K562 (cell line): ENCODE measurements around the gene C17orf75. TPM values are rescaled to one million over a fixed set of nuclear protein-coding genes. Genes with fewer than 3 reads are reported as not detected.

ENCODE experiments used
- ATAC-seq: fragments of 200-7000 bp; cut with Tn5 transposase; 3 replicates; pipeline ENCODE4 v1.9.1; 2020; ENCODE audit warnings: moderate library complexity
- BruUV-seq: library from RNA; stranded (reverse); fragments of 400-500 nt; replicated peaks from 2 replicates; lab custom pipeline; 2021; lab: Mats Ljungman, UMichigan
- CTCF ChIA-PET: fragments of 300-600 bp; formaldehyde crosslinking; extraction: SDS; loops from one replicate; lab custom pipeline; 2021; ENCODE audit warnings: low intra/inter-chr PET ratio; lab: Yijun Ruan, JAX
- POLR2A ChIA-PET: fragments of 300-600, 350-650 bp; sonication (Branson Sonifier 250); formaldehyde crosslinking; extraction: SDS; loops from one replicate; lab custom pipeline; 2021; ENCODE audit warnings: antibody characterized with exemption, inconsistent platforms; lab: Yijun Ruan, JAX
- DNase-seq, 4 experiments: peaks; one replicate each; pipeline versions ENCODE4 v3.0.0 to v3.0.0-alpha.2; 2011 to 2018; ENCODE audit warnings: low spot score in 3 of 4, mixed read lengths in 3 of 4; ENCODE audit errors: extremely low read depth in 1 of 4
- FAIRE-seq: peaks from 2 replicates; lab custom pipeline; 2011; peaks lifted over from hg19 to GRCh38; lab: Jason Lieb, UNC
- H2AFZ ChIP-seq: 2 replicates; pipeline ENCODE4 v1.6.0; 2011; ENCODE audit warnings: low read depth, low read length, control low read depth, inconsistent platforms
- H3K27ac ChIP-seq: fragments of 200-600 bp; 3 replicates; pipeline ENCODE4 v1.8.0; 2011; ENCODE audit warnings: low read depth, mild to moderate bottlenecking, control low read depth, inconsistent platforms, low read length, moderate library complexity, mixed read lengths; ENCODE audit errors: extremely low read depth
- H3K27me3 ChIP-seq, 2 experiments: fragments of 300-600 bp in 1 of 2; 2 replicates in 1 of 2; 3 replicates in 1 of 2; pipeline versions ENCODE4 v1.6.0 to v1.8.0; 2011; ENCODE audit warnings: inconsistent platforms in 2 of 2, low read length in 2 of 2, mild to moderate bottlenecking in 1 of 2, mixed read lengths in 1 of 2, moderate library complexity in 1 of 2; ENCODE audit not compliant: control insufficient read depth in 2 of 2, insufficient read depth in 2 of 2
- H3K36me3 ChIP-seq: fragments of 300-600 bp; 3 replicates; pipeline ENCODE4 v1.8.0; 2011; ENCODE audit warnings: mild to moderate bottlenecking, low read length, inconsistent platforms; ENCODE audit not compliant: control insufficient read depth, insufficient read depth
- H3K4me1 ChIP-seq, 2 experiments: fragments of 200-600 bp in 1 of 2; replicated peaks in 1 of 2; 2 replicates in 1 of 2; 3 replicates in 1 of 2; pipeline versions ENCODE4 v1.5.1 to v1.8.0; 2011; ENCODE audit warnings: inconsistent platforms in 2 of 2, low read length in 2 of 2, mild to moderate bottlenecking in 1 of 2, mixed read lengths in 1 of 2, moderate library complexity in 1 of 2; ENCODE audit not compliant: control insufficient read depth in 2 of 2, insufficient read depth in 2 of 2
- H3K4me2 ChIP-seq: 2 replicates; pipeline ENCODE4 v1.6.1; 2011; ENCODE audit warnings: low read length, control low read depth, inconsistent platforms, mixed read lengths; ENCODE audit not compliant: insufficient read depth
- H3K4me3 ChIP-seq: fragments of 200-600 bp; sonication (generic), shearing (Covaris generic); 2 replicates; pipeline ENCODE4 v1.5.1; 2016; ENCODE audit warnings: control low read depth, inconsistent platforms
- H3K79me2 ChIP-seq: fragments of 200-600 bp; 3 replicates; pipeline ENCODE4 v1.8.0; 2011; ENCODE audit warnings: low read length, inconsistent platforms; ENCODE audit not compliant: control insufficient read depth, insufficient read depth
- H3K9ac ChIP-seq, 2 experiments: 2 replicates each; pipeline versions ENCODE4 v1.6.0 to v1.6.1; 2011; ENCODE audit warnings: low read depth in 2 of 2, low read length in 2 of 2, control low read depth in 1 of 2, inconsistent platforms in 1 of 2, mild to moderate bottlenecking in 1 of 2, mixed read lengths in 1 of 2; ENCODE audit not compliant: insufficient read depth in 1 of 2
- H3K9me1 ChIP-seq: one replicate; pipeline ENCODE4 v1.6.0; 2011; ENCODE audit warnings: inconsistent platforms, mild to moderate bottlenecking, low read length, moderate library complexity; ENCODE audit not compliant: control insufficient read depth, insufficient read depth
- H3K9me3 ChIP-seq: replicated peaks from 2 replicates; pipeline ENCODE4 v1.5.1; 2011; ENCODE audit warnings: low read depth, low read length, inconsistent platforms; ENCODE audit not compliant: control insufficient read depth, insufficient read depth
- H4K20me1 ChIP-seq: replicated peaks from 2 replicates; pipeline ENCODE4 v1.6.1; 2011; ENCODE audit warnings: low read length, inconsistent platforms, mixed read lengths; ENCODE audit not compliant: control insufficient read depth, insufficient read depth
- CBX5 ChIP-seq: IDR thresholded peaks from 2 replicates; pipeline ENCODE4 v1.6.1; 2014; ENCODE audit warnings: low read depth, borderline replicate concordance
- CHD4 ChIP-seq: fragments of 200-600 bp; sonication (generic); IDR thresholded peaks from 3 replicates; pipeline ENCODE4 v1.6.1; 2012; ENCODE audit warnings: low read depth, mild to moderate bottlenecking, mixed read lengths, low read length, inconsistent platforms; ENCODE audit not compliant: insufficient read depth, insufficient replicate concordance, poor library complexity, severe bottlenecking
- CSDE1 ChIP-seq, 2 experiments: fragments of 450-650 bp; IDR thresholded peaks; 2 replicates each; pipeline ENCODE4 v1.6.1; 2016; ENCODE audit warnings: mild to moderate bottlenecking in 1 of 2
- FOXJ2 ChIP-seq: fragments of 200-800 bp; sonication (Bioruptor generic); IDR thresholded peaks from 2 replicates; pipeline ENCODE4 v1.6.1; 2016; ENCODE audit warnings: missing genetic modification characterization, missing compliant biosample characterization
- NR0B1 ChIP-seq: fragments of 450-650 bp; IDR thresholded peaks from one replicate; pipeline ENCODE4 v1.6.1; 2018; ENCODE audit warnings: mild to moderate bottlenecking, moderate library complexity; ENCODE audit not compliant: partially characterized antibody
- POLR2AphosphoS5 ChIP-seq: IDR thresholded peaks from 2 replicates; pipeline ENCODE4 v1.6.1; 2011; ENCODE audit warnings: mild to moderate bottlenecking, low read depth, low read length, moderate library complexity; ENCODE audit not compliant: control insufficient read depth, insufficient read depth
- RBM39 ChIP-seq: fragments of 200-400 bp; formaldehyde crosslinking; optimal IDR thresholded peaks from 2 replicates; pipeline ENCODE3; 2018; ENCODE audit warnings: low read depth, low read length
- SMARCB1 ChIP-seq: IDR thresholded peaks from 2 replicates; pipeline ENCODE4 v1.6.1; 2011; ENCODE audit warnings: improper control_type of control experiment, low read depth; ENCODE audit not compliant: insufficient read length
- TEAD1 ChIP-seq, 2 experiments: fragments of 450-650 bp in 1 of 2; sonication (generic) in 1 of 2; formaldehyde crosslinking; IDR thresholded peaks; 2 replicates each; pipeline versions ENCODE4 v1.4.0 to v1.8.0; 2020 to 2022; ENCODE audit warnings: mild to moderate bottlenecking in 2 of 2, missing genetic modification reagents in 1 of 2
- TRIM24 ChIP-seq, 2 experiments: fragments of 450-650 bp; IDR thresholded peaks; 2 replicates each; pipeline ENCODE4 v1.6.1; 2016
- ZKSCAN1 ChIP-seq: fragments of 150-350 bp; IDR thresholded peaks from 2 replicates; pipeline ENCODE4 v1.6.1; 2016; ENCODE audit warnings: low read depth, low read length
- ZNF41 ChIP-seq: fragments of 250-450 bp; sonication (Bioruptor Pico); conservative IDR thresholded peaks from 2 replicates; pipeline ENCODE4 v1.4.0; 2020; ENCODE audit warnings: mild to moderate bottlenecking
- WGBS: fragments of 100-300 bp; shearing (Covaris generic); methylation state at CpG from one replicate; pipeline ENCODE4 v1.1.6; 2016; ENCODE audit warnings: low coverage, mixed read lengths; ENCODE audit not compliant: insufficient coverage; ENCODE audit errors: missing lambda C conversion rate; 5-methylcytosine and 5-hydroxymethylcytosine counted together
- in situ Hi-C: fragments of 300-500 bp; cut with MboI; formaldehyde crosslinking; loops from 4 replicates; pipeline ENCODE4 v1.15.0; 2018; ENCODE audit warnings: inconsistent platforms, mixed read lengths
- intact Hi-C: fragments of 100-400 bp; cut with micrococcal nuclease; formaldehyde crosslinking; loops from 2 replicates; pipeline ENCODE4 v1.14.2; 2022
- polyA plus RNA-seq, 8 experiments: library from polyadenylated mRNA; depleted of rRNA in 4 of 8; stranded (reverse) in 5 of 8; unstranded in 3 of 8; fragments of >200 nt; fragmentation: Nextera tagmentation in 2 of 8; fragmentation: Illumina TruSeq in 1 of 8; extraction: Ambion mirVana in 2 of 8; extraction: Trizol in 1 of 8; gene quantifications; 2 replicates each; pipeline versions ENCODE4 v1.2.1 to v1.2.3, GENCODE V29; 2011 to 2014; ENCODE audit warnings: inconsistent platforms in 1 of 8, missing spikeins in 1 of 8
- total RNA-seq, 7 experiments: library from RNA; depleted of rRNA in 6 of 7; stranded (reverse); fragments of >200 nt in 6 of 7; fragmentation: Illumina TruSeq in 2 of 7; extraction: Trizol in 2 of 7; gene quantifications; 2 replicates each; pipeline versions ENCODE4 v1.2.1 to v1.2.3, GENCODE V29; 2011 to 2021; ENCODE audit warnings: low replicate concordance in 1 of 7

C17orf75 gene
- total and polyA plus RNA-seq, 9 of the 15 experiments (the other 6 are each of a cell fraction or from before 2014, with no cell fraction given) = 15.5 to 55.7 (median 18.5) TPM

GRCh38 chr17:32370426-32370825 lies 28.5 kb upstream of the C17orf75 start:
- H3K4me2 ChIP-seq = no peak overlapping the region
- no peak overlapping the region for H2AFZ ChIP-seq
- H3K9ac ChIP-seq = no peak overlapping the region
- in situ Hi-C loops (no loop called here), intact Hi-C loops (loop anchor here (10.0 kb wide), 1 partner anchor 74 kb away; the partner anchor contains the start of gene PSMD11)
- WGBS = 86% methylated on average over 1 of the region's 1 CpG
- POLR2A ChIA-PET = interaction anchor here (0.9 to 4.1 kb wide), 6 partner anchors 9 to 22 kb away, joined by 3 to 27 read pairs (median 8); no protein-coding TSS in a partner anchor
- CTCF ChIA-PET = no interaction called here
- no peaks in the 10 kb centered on the region for H4K20me1 ChIP-seq
- H3K9me3 ChIP-seq = no peaks in the 10 kb centered on the region
- ATAC-seq (no peak), DNase-seq (no peak), FAIRE-seq (no peak)
- H3K79me2 ChIP-seq = peaks cover 67% of the 10 kb centered on the region
- TF ChIP-seq CSDE1 (IDR thresholded peaks at IDR 0.05) (no peak), FOXJ2 (tag) (no peak), CBX5 (no peak), TEAD1 (CRISPR knock-in tag; IDR thresholded peaks at IDR 0.05) (no peak), NR0B1 (no peak), POLR2AphosphoS5 (no peak), ZNF41 (CRISPR knock-in tag) (no peak), ZKSCAN1 (no peak), CHD4 (no peak), TRIM24 (IDR thresholded peaks at IDR 0.05) (no peak), RBM39 (no peak), SMARCB1 (no peak)
- H3K27ac ChIP-seq = no peak overlapping the region
- no peaks in the 10 kb centered on the region for H3K9me1 ChIP-seq
- BruUV-seq = no TSS peak
- H3K4me3 ChIP-seq = no peak overlapping the region
- H3K36me3 ChIP-seq = peaks cover 96% of the 10 kb centered on the region
- no peaks in the 10 kb centered on the region for H3K27me3 ChIP-seq
- H3K4me1 ChIP-seq = no peaks in the 10 kb centered on the region
